Duodenal mucosa (tissue), 2 donors: ENCODE results near the gene TNFRSF8.
A peak's percentile ranks its signal among the peaks of the same experiment; 100 is the strongest.

Experiments
- H3K27ac ChIP-seq: one replicate; pipeline ENCODE4 v1.7.0; 2013; ENCODE audit warnings: low read depth, low read length
- H3K27me3 ChIP-seq, 2 donors: one replicate each; pipeline ENCODE4 v1.7.0; 2013; ENCODE audit warnings: low read length in 2 of 2, control low read depth in 1 of 2; ENCODE audit not compliant: insufficient read depth in 2 of 2, control insufficient read depth in 1 of 2
- H3K36me3 ChIP-seq, 2 donors: one replicate each; pipeline ENCODE4 v1.7.0; 2013; ENCODE audit warnings: low read length in 2 of 2, control low read depth in 1 of 2; ENCODE audit not compliant: insufficient read depth in 2 of 2, control insufficient read depth in 1 of 2
- H3K4me1 ChIP-seq, 2 donors: one replicate each; pipeline ENCODE4 v1.7.0; 2013; ENCODE audit warnings: low read length in 2 of 2, control low read depth in 1 of 2; ENCODE audit not compliant: insufficient read depth in 2 of 2, control insufficient read depth in 1 of 2
- H3K4me3 ChIP-seq, 2 donors: one replicate each; pipeline ENCODE4 v1.7.0; 2013; ENCODE audit warnings: low read length in 2 of 2, low read depth in 1 of 2
- H3K9ac ChIP-seq, 2 donors: one replicate each; pipeline ENCODE4 v1.7.0; 2013; ENCODE audit warnings: low read length in 2 of 2, low read depth in 1 of 2
- H3K9me3 ChIP-seq, 2 donors: one replicate each; pipeline ENCODE4 v1.7.0; 2013; ENCODE audit warnings: low read length in 2 of 2, control low read depth in 1 of 2; ENCODE audit not compliant: control insufficient read depth in 1 of 2

The TNFRSF8 gene

GRCh38 chr1:12157366-12158231, 94.5 kb downstream of the TNFRSF8 start:
- H3K4me3 ChIP-seq: no peak overlapping the region
- H3K9ac ChIP-seq: peak overlapping the region in 1 of 2 donors; percentile 11
- no peaks in the 10 kb centered on the region for H3K27me3 ChIP-seq
- no peaks in the 10 kb centered on the region for H3K9me3 ChIP-seq
- H3K27ac ChIP-seq: no peak overlapping the region
- H3K4me1 ChIP-seq: peaks cover 28 to 41% of the 10 kb centered on the region in 2 donors
- no peaks in the 10 kb centered on the region for H3K36me3 ChIP-seq

GRCh38 chr1:12158357-12159092, 95.4 kb downstream of the TNFRSF8 start:
- no peak overlapping the region for H3K4me3 ChIP-seq
- peaks cover 27 to 40% of the 10 kb centered on the region in 2 donors for H3K4me1 ChIP-seq
- no peak overlapping the region for H3K27ac ChIP-seq
- H3K36me3 ChIP-seq: no peaks in the 10 kb centered on the region
- no peaks in the 10 kb centered on the region for H3K27me3 ChIP-seq
- no peak overlapping the region for H3K9ac ChIP-seq
- H3K9me3 ChIP-seq: no peaks in the 10 kb centered on the region

- H3K9me3 ChIP-seq: no peaks in the 10 kb centered on the region
- H3K27ac ChIP-seq: no peak overlapping the region
- H3K9ac ChIP-seq: no peak overlapping the region
- no peaks in the 10 kb centered on the region for H3K36me3 ChIP-seq
- no peaks in the 10 kb centered on the region for H3K27me3 ChIP-seq
- peaks cover 26 to 40% of the 10 kb centered on the region in 2 donors for H3K4me1 ChIP-seq
- no peak overlapping the region for H3K4me3 ChIP-seq
These were observed 96.7 kb downstream of the TNFRSF8 start for GRCh38 chr1:12159816-12160215.

GRCh38 chr1:12161324-12161661, 98.2 kb downstream of the TNFRSF8 start:
- peak overlapping the region; percentile 0 to 47 for H3K9ac ChIP-seq
- H3K27ac ChIP-seq: peak overlapping the region; percentile 13
- H3K36me3 ChIP-seq: no peaks in the 10 kb centered on the region
- H3K27me3 ChIP-seq: no peaks in the 10 kb centered on the region
- no peaks in the 10 kb centered on the region for H3K9me3 ChIP-seq
- H3K4me3 ChIP-seq: peak overlapping the region in 1 of 2 donors; percentile 46
- H3K4me1 ChIP-seq: peaks cover 26 to 40% of the 10 kb centered on the region in 2 donors

DNA sequence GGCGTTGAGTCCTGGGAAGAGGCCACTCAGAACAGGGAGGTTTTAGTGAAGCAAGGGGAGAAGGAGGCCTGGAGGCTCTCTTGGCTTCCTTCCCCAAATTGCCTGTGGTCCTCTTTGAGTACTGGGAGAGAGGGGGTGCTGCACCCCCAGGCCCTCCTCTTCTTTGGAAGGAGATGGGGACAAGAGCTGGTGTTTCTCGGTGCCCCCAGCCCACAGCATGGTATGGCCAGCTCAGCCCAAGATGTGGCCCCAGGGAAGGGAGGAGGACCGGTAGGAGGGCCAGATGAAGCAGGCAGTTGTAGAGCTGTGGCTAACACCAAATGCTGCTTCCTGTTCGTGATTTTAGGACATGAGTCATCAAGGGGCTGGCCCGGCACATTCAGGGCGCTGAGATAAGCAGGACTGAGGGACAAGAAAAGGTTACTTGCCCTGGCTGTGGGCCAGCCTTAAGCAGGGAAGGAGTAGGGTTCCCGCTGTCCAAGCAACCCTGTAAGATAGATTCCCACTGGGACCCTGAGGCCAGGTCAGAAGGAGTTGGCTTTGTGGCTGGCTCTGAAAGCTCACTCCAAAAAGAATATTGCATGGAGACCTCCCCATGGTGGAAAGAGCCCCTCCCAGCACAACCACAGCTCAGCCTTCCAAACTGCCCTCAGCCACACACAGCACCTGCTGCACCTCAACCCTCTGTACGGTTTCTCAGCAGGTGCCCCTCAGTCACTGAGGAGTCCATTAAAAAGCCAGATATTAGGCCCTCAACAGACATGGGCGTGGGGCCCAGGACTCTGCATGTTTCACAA, 98.8 kb downstream of the TNFRSF8 start:
- Histone ChIP-seq H3K4me1 (peaks cover 26 to 40% of the 10 kb centered on the region in 2 donors), H3K36me3 (no peaks in the 10 kb centered on the region), H3K27ac (peak overlapping the region; percentile 44), H3K4me3 (peak overlapping the region in 1 of 2 donors; percentile 46), H3K9me3 (no peaks in the 10 kb centered on the region), H3K27me3 (no peaks in the 10 kb centered on the region), H3K9ac (peak overlapping the region; percentile 33 to 47)

DNA sequence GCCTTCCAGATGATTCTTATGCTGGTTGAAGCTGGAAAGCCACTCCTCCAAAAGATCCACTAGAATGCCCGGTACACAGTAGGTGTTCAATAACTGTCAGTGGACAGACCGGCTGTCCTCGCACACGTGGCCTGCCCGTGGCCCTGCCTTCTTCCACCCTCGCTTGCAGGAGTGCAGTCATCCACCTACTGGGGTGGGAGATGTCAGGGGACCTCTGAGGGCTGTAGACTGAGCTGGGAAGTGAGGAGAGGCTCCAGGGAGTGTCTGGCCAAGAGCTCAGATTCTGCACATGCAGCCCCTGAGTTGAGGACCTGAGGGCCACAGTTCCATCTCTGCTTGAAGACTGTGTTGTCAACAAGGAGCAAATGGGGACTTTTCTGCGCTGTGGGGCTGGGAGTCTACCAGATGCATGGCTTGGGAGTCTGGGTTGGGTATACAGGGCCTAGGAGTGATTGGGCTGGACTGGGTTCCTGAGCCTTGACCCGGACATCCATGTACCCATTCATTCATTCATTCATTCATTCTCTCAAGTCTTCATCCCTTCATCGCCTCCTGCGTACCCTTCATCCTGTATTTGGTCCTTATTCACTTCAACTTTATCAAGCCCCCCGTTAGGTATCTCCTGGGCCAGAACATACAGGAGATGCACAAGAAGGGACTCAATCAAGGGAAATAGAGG, 99.5 kb downstream of the TNFRSF8 start:
- Histone ChIP-seq H3K4me1 (peaks cover 26 to 35% of the 10 kb centered on the region in 2 donors), H3K4me3 (no peak overlapping the region), H3K36me3 (no peaks in the 10 kb centered on the region), H3K9me3 (no peaks in the 10 kb centered on the region), H3K9ac (peak overlapping the region in 1 of 2 donors; percentile 47), H3K27ac (no peak overlapping the region), H3K27me3 (no peaks in the 10 kb centered on the region)

DNA sequence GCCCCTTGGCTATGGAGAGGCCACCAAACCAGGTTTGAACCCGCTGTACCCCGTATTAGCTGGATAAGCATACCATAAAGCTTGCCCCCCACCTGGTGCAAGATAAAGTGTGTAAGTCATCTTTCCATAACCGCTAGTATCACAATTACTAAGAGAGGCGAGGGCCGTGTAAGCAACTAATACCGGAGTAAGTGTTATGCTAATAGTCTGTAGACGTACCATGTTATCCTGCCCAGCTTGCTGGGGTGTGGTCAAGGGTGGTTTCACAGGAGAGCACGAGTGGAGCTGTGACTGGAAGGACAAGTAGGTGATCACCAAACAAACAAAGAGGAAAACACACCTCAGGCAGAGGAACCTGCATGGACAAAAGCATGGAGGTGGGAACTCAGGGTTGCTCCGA, 100.1 kb downstream of the TNFRSF8 start:
- Histone ChIP-seq H3K4me1 (peaks cover 28 to 31% of the 10 kb centered on the region in 2 donors), H3K9me3 (no peaks in the 10 kb centered on the region), H3K4me3 (no peak overlapping the region), H3K9ac (no peak overlapping the region), H3K36me3 (no peaks in the 10 kb centered on the region), H3K27ac (no peak overlapping the region), H3K27me3 (no peaks in the 10 kb centered on the region)

- no peak overlapping the region for H3K4me3 ChIP-seq
- H3K4me1 ChIP-seq: peaks cover 37 to 38% of the 10 kb centered on the region in 2 donors
- H3K9ac ChIP-seq: no peak overlapping the region
- H3K36me3 ChIP-seq: no peaks in the 10 kb centered on the region
- H3K27ac ChIP-seq: no peak overlapping the region
- H3K27me3 ChIP-seq: no peaks in the 10 kb centered on the region
- no peaks in the 10 kb centered on the region for H3K9me3 ChIP-seq
These were observed 101.1 kb downstream of the TNFRSF8 start for GRCh38 chr1:12164210-12164609.

- peaks cover 47 to 50% of the 10 kb centered on the region in 2 donors for H3K4me1 ChIP-seq
- H3K4me3 ChIP-seq: no peak overlapping the region
- peaks cover 0 to 5% of the 10 kb centered on the region in 2 donors for H3K36me3 ChIP-seq
- H3K9ac ChIP-seq: no peak overlapping the region
- H3K27ac ChIP-seq: no peak overlapping the region
- H3K9me3 ChIP-seq: no peaks in the 10 kb centered on the region
- no peaks in the 10 kb centered on the region for H3K27me3 ChIP-seq
These were observed 102.2 kb downstream of the TNFRSF8 start for GRCh38 chr1:12165342-12165741.
